Measurements from ENCODE around the gene TSEN15. TPM values are rescaled to one million over a fixed set of nuclear protein-coding genes. Genes with fewer than 3 reads are reported as not detected.

Gene TSEN15
- total RNA-seq, 1 donor from 2014 or later: 44.9 TPM

GRCh38 chr1:184051138-184051484 lies 419 bp upstream of the TSEN15 start:
- Mint-ChIP-seq H3K9me3 (peaks cover 6% of the 10 kb centered on the region), H3K27me3 (peaks cover 27% of the 10 kb centered on the region), H3K27ac (peak overlapping the region; percentile 92), H3K4me3 (peak overlapping the region; percentile 96), H3K36me3 (ENCODE audit: low read depth) (peaks cover 15% of the 10 kb centered on the region), H3K4me1 (peaks cover 29% of the 10 kb centered on the region)
- intact Hi-C loops (cut with micrococcal nuclease): loop anchor here (1.0 to 5.0 kb wide), 6 partner anchors 14 to 580 kb away; partner anchors contain the start of genes APOBEC4, C1orf21 and COLGALT2
- no peak for DNase-seq

- Mint-ChIP-seq H3K9me3 (peaks cover 6% of the 10 kb centered on the region), H3K27ac (peak overlapping the region; percentile 98), H3K4me1 (peaks cover 35% of the 10 kb centered on the region), H3K36me3 (ENCODE audit: low read depth) (peaks cover 22% of the 10 kb centered on the region), H3K27me3 (peaks cover 21% of the 10 kb centered on the region), H3K4me3 (peak overlapping the region; percentile 96)
- intact Hi-C loops (cut with micrococcal nuclease): loop anchor here (5.0 kb wide), 2 partner anchors 135 to 400 kb away; partner anchors contain the start of gene APOBEC4
- no peak for DNase-seq
Observed at GRCh38 chr1:184052194-184052559, 647 bp downstream of the TSEN15 start.

- Mint-ChIP-seq H3K4me1 (peaks cover 35% of the 10 kb centered on the region), H3K27ac (peak overlapping the region; percentile 98), H3K36me3 (ENCODE audit: low read depth) (peaks cover 23% of the 10 kb centered on the region), H3K9me3 (peaks cover 6% of the 10 kb centered on the region), H3K4me3 (peak overlapping the region; percentile 96), H3K27me3 (peaks cover 16% of the 10 kb centered on the region)
- no peak for DNase-seq
- intact Hi-C loops (cut with micrococcal nuclease): loop anchor here (5.0 kb wide), 2 partner anchors 135 to 400 kb away; partner anchors contain the start of gene APOBEC4
Observed at GRCh38 chr1:184052750-184053149, 1.2 kb downstream of the TSEN15 start.

GRCh38 chr1:184053881-184054280 lies 2.4 kb downstream of the TSEN15 start:
- intact Hi-C loops (cut with micrococcal nuclease): loop anchor here (5.0 kb wide), 2 partner anchors 137 to 402 kb away; partner anchors contain the start of gene APOBEC4

GRCh38 chr1:184056921-184057555 lies 5.5 kb downstream of the TSEN15 start:
- intact Hi-C loops (cut with micrococcal nuclease): no loop called here
- H3K27me3 Mint-ChIP-seq: no peaks in the 10 kb centered on the region
- no peak overlapping the region for H3K4me3 Mint-ChIP-seq
- peaks cover 38% of the 10 kb centered on the region for H3K36me3 Mint-ChIP-seq (ENCODE audit: low read depth)
- peaks cover 29% of the 10 kb centered on the region for H3K4me1 Mint-ChIP-seq
- no peaks in the 10 kb centered on the region for H3K9me3 Mint-ChIP-seq
- no peak for DNase-seq
- H3K27ac Mint-ChIP-seq: no peak overlapping the region

More at GRCh38 chr1:184053881-184054280, 2.4 kb downstream of the TSEN15 start:
- DNase-seq: no peak
- no peak overlapping the region for H3K27ac Mint-ChIP-seq
- H3K36me3 Mint-ChIP-seq (ENCODE audit: low read depth): peaks cover 26% of the 10 kb centered on the region
- peak overlapping the region; percentile 30 for H3K4me3 Mint-ChIP-seq
- H3K27me3 Mint-ChIP-seq: peaks cover 9% of the 10 kb centered on the region
- peaks cover 6% of the 10 kb centered on the region for H3K9me3 Mint-ChIP-seq
- peaks cover 37% of the 10 kb centered on the region for H3K4me1 Mint-ChIP-seq

GRCh38 chr1:184059887-184060286 lies 8.4 kb downstream of the TSEN15 start:
- intact Hi-C loops (cut with micrococcal nuclease): no loop called here
- no peak for DNase-seq
- Mint-ChIP-seq H3K9me3 (no peaks in the 10 kb centered on the region), H3K4me1 (peaks cover 21% of the 10 kb centered on the region), H3K27me3 (no peaks in the 10 kb centered on the region), H3K4me3 (no peak overlapping the region), H3K36me3 (ENCODE audit: low read depth) (peaks cover 40% of the 10 kb centered on the region), H3K27ac (no peak overlapping the region)

GRCh38 chr1:184060316-184060715 lies 8.8 kb downstream of the TSEN15 start:
- Mint-ChIP-seq H3K9me3 (no peaks in the 10 kb centered on the region), H3K27ac (no peak overlapping the region), H3K27me3 (no peaks in the 10 kb centered on the region), H3K4me3 (no peak overlapping the region), H3K36me3 (ENCODE audit: low read depth) (peaks cover 38% of the 10 kb centered on the region), H3K4me1 (peaks cover 17% of the 10 kb centered on the region)
- DNase-seq: no peak
- intact Hi-C loops (cut with micrococcal nuclease): no loop called here

- no peak overlapping the region for H3K27ac Mint-ChIP-seq
- no peaks in the 10 kb centered on the region for H3K27me3 Mint-ChIP-seq
- peaks cover 44% of the 10 kb centered on the region for H3K36me3 Mint-ChIP-seq (ENCODE audit: low read depth)
- DNase-seq: no peak
- no peak overlapping the region for H3K4me3 Mint-ChIP-seq
- H3K9me3 Mint-ChIP-seq: no peaks in the 10 kb centered on the region
- peaks cover 17% of the 10 kb centered on the region for H3K4me1 Mint-ChIP-seq
- intact Hi-C loops (cut with micrococcal nuclease): no loop called here
Observed at GRCh38 chr1:184061396-184062003, 10.0 kb downstream of the TSEN15 start.

- no peaks in the 10 kb centered on the region for H3K9me3 Mint-ChIP-seq
- peaks cover 11% of the 10 kb centered on the region for H3K4me1 Mint-ChIP-seq
- no peak overlapping the region for H3K27ac Mint-ChIP-seq
- intact Hi-C loops (cut with micrococcal nuclease): no loop called here
- DNase-seq: no peak
- peaks cover 43% of the 10 kb centered on the region for H3K36me3 Mint-ChIP-seq (ENCODE audit: low read depth)
- no peaks in the 10 kb centered on the region for H3K27me3 Mint-ChIP-seq
- no peak overlapping the region for H3K4me3 Mint-ChIP-seq
Observed at GRCh38 chr1:184062640-184063286, 11.2 kb downstream of the TSEN15 start.

- intact Hi-C loops (cut with micrococcal nuclease): no loop called here
- Mint-ChIP-seq H3K27ac (no peak overlapping the region), H3K36me3 (ENCODE audit: low read depth) (peaks cover 32% of the 10 kb centered on the region), H3K4me3 (no peak overlapping the region), H3K4me1 (peaks cover 10% of the 10 kb centered on the region), H3K9me3 (no peaks in the 10 kb centered on the region), H3K27me3 (no peaks in the 10 kb centered on the region)
- no peak for DNase-seq
Observed at GRCh38 chr1:184065559-184065958, 14.0 kb downstream of the TSEN15 start.

GRCh38 chr1:184068354-184068753 lies 16.8 kb downstream of the TSEN15 start:
- Mint-ChIP-seq H3K27ac (no peak overlapping the region), H3K4me3 (no peak overlapping the region), H3K27me3 (no peaks in the 10 kb centered on the region), H3K4me1 (peaks cover 8% of the 10 kb centered on the region), H3K36me3 (ENCODE audit: low read depth) (peaks cover 39% of the 10 kb centered on the region), H3K9me3 (no peaks in the 10 kb centered on the region)
- intact Hi-C loops (cut with micrococcal nuclease): no loop called here
- DNase-seq: no peak

- Mint-ChIP-seq H3K27ac (peak overlapping the region; percentile 56), H3K4me1 (peaks cover 6% of the 10 kb centered on the region), H3K27me3 (no peaks in the 10 kb centered on the region), H3K36me3 (ENCODE audit: low read depth) (peaks cover 33% of the 10 kb centered on the region), H3K4me3 (no peak overlapping the region), H3K9me3 (no peaks in the 10 kb centered on the region)
- DNase-seq: no peak
- intact Hi-C loops (cut with micrococcal nuclease): loop anchor here (10.0 kb wide), 1 partner anchor 425 kb away; no protein-coding TSS in a partner anchor
Observed at GRCh38 chr1:184069675-184070074, 18.1 kb downstream of the TSEN15 start.

- H3K4me1 Mint-ChIP-seq: peaks cover 11% of the 10 kb centered on the region
- peaks cover 16% of the 10 kb centered on the region for H3K36me3 Mint-ChIP-seq (ENCODE audit: low read depth)
- no peak overlapping the region for H3K4me3 Mint-ChIP-seq
- H3K9me3 Mint-ChIP-seq: no peaks in the 10 kb centered on the region
- no peaks in the 10 kb centered on the region for H3K27me3 Mint-ChIP-seq
- no peak for DNase-seq
- intact Hi-C loops (cut with micrococcal nuclease): loop anchor here (10.0 kb wide), 1 partner anchor 422 kb away; no protein-coding TSS in a partner anchor
- H3K27ac Mint-ChIP-seq: no peak overlapping the region
Observed at GRCh38 chr1:184072376-184072775, 20.8 kb downstream of the TSEN15 start.

GRCh38 chr1:184074383-184074782 lies 22.9 kb downstream of the TSEN15 start:
- Mint-ChIP-seq H3K36me3 (ENCODE audit: low read depth) (peaks cover 16% of the 10 kb centered on the region), H3K27me3 (no peaks in the 10 kb centered on the region), H3K27ac (no peak overlapping the region), H3K4me3 (no peak overlapping the region), H3K4me1 (peaks cover 16% of the 10 kb centered on the region), H3K9me3 (no peaks in the 10 kb centered on the region)
- intact Hi-C loops (cut with micrococcal nuclease): loop anchor here (10.0 kb wide), 1 partner anchor 420 kb away; no protein-coding TSS in a partner anchor
- no peak for DNase-seq

Data from activated CD4-positive, alpha-beta T cell treated with anti-CD3 and anti-CD28 coated beads, Interleukin-2, amount 10 ng/mL, durations not matched to agents 24 days and 14 days (primary cell).